AG04450 (cell line): ENCODE results near the gene PTPRR. TPM values are rescaled to one million over a fixed set of nuclear protein-coding genes. Genes with fewer than 3 reads are reported as not detected.

Experiments
- CTCF ChIA-PET: fragments of 300-600, 350-600 bp; formaldehyde crosslinking; extraction: SDS; loops from one replicate; lab custom pipeline; 2022; ENCODE audit warnings: antibody characterized with exemption, inconsistent platforms; lab: Charles Lee
- POLR2A ChIA-PET: fragments of 350-600 bp; formaldehyde crosslinking; extraction: SDS; loops from one replicate; lab custom pipeline; 2021; ENCODE audit warnings: antibody characterized with exemption, inconsistent platforms; lab: Yijun Ruan, JAX
- DNase-seq: peaks from one replicate; pipeline ENCODE4 v3.0.0-alpha.2; 2011; ENCODE audit warnings: low read depth, low spot score
- H3K27ac ChIP-seq: one replicate; pipeline ENCODE4 v1.5.1; 2012; ENCODE audit warnings: low read depth, low read length, control low read depth
- H3K27me3 ChIP-seq: one replicate; pipeline ENCODE4 v1.6.0; 2012; ENCODE audit warnings: low read length; ENCODE audit not compliant: control insufficient read depth, insufficient read depth
- H3K4me3 ChIP-seq: 2 replicates; pipeline ENCODE4 v1.5.1; 2011; ENCODE audit warnings: mild to moderate bottlenecking, low read depth, low read length, control low read depth
- H3K9me3 ChIP-seq: 2 replicates; pipeline ENCODE4 v1.5.1; 2012; ENCODE audit warnings: low read length; ENCODE audit not compliant: control insufficient read depth, insufficient read depth
- polyA plus RNA-seq: library from polyadenylated mRNA; depleted of rRNA; stranded (reverse); fragments of >200 nt; gene quantifications from 2 replicates; pipeline ENCODE4 v1.2.3, GENCODE V29; 2011
- TF ChIP-seq, protein P1 (sequence below): IDR thresholded peaks from 2 replicates; pipeline ENCODE4 v1.5.1; 2011; ENCODE audit warnings: low read depth, low read length, control low read depth, inconsistent platforms

PTPRR gene
- polyA plus RNA-seq, 1 experiment = 0.07 TPM

DNA sequence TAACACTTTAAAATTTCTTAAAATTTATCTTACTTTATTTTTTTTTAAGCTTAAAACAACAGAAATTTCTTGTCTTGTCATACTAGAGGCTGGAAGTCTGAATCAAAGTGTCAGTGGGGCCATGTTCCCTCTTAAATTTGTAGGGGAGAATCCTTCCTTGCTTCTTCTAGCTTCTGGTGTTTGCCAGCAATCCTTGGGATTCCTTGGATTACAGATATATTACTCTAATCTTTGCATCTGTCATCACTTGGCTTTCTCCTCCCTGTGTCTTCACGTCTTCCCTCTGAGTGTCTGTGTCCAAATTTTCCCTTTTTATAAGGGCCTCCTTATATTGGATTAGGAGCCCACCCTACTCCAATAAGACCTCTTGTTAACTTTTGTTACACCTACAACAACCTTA is 147.7 kb downstream of the PTPRR start:
- Histone ChIP-seq H3K4me3 (no peak overlapping the region), H3K27me3 (no peaks in the 10 kb centered on the region), H3K9me3 (no peaks in the 10 kb centered on the region), H3K27ac (no peak overlapping the region)
- TF ChIP-seq, protein P1, sequence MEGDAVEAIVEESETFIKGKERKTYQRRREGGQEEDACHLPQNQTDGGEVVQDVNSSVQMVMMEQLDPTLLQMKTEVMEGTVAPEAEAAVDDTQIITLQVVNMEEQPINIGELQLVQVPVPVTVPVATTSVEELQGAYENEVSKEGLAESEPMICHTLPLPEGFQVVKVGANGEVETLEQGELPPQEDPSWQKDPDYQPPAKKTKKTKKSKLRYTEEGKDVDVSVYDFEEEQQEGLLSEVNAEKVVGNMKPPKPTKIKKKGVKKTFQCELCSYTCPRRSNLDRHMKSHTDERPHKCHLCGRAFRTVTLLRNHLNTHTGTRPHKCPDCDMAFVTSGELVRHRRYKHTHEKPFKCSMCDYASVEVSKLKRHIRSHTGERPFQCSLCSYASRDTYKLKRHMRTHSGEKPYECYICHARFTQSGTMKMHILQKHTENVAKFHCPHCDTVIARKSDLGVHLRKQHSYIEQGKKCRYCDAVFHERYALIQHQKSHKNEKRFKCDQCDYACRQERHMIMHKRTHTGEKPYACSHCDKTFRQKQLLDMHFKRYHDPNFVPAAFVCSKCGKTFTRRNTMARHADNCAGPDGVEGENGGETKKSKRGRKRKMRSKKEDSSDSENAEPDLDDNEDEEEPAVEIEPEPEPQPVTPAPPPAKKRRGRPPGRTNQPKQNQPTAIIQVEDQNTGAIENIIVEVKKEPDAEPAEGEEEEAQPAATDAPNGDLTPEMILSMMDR = no peak
- POLR2A ChIA-PET = no interaction called here
- CTCF ChIA-PET = no interaction called here
- no peak for DNase-seq

DNA sequence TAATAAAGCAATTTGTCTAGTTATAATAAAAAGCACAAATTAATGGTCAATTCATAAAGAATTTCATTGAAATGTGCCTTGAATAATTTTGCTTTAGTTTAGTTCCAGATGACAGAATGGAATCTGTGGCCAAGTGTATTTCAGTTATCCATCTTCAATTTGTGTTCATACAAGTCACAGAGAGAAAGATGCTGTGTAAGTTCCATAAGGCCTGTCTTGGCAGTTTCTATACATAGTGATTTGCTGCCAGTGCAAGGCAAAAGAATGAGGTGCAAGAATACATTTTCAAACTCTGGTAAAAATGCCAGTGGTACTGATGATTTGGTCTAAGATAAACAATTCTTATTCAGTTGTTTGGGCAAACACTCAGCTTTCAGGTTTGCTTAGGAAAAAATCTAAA is 149.0 kb downstream of the PTPRR start:
- Histone ChIP-seq H3K27me3 (no peaks in the 10 kb centered on the region), H3K9me3 (no peaks in the 10 kb centered on the region), H3K27ac (no peak overlapping the region), H3K4me3 (no peak overlapping the region)
- CTCF ChIA-PET = no interaction called here
- TF ChIP-seq, protein P1 = no peak
- DNase-seq = no peak
- POLR2A ChIA-PET = no interaction called here

- Histone ChIP-seq H3K9me3 (no peaks in the 10 kb centered on the region), H3K4me3 (no peak overlapping the region), H3K27ac (no peak overlapping the region), H3K27me3 (no peaks in the 10 kb centered on the region)
- DNase-seq = no peak
- ChIA-PET CTCF (no interaction called here), POLR2A (no interaction called here)
- TF ChIP-seq, protein P1 = no peak
Measured at GRCh38 chr12:70763666-70764065, 156.9 kb downstream of the PTPRR start.

- ChIA-PET POLR2A (no interaction called here), CTCF (interaction anchor here (1.6 kb wide), 1 partner anchor 28 kb away, joined by 4 read pairs; no protein-coding TSS in a partner anchor)
- no peak overlapping the region for H3K27ac ChIP-seq
- no peak overlapping the region for H3K4me3 ChIP-seq
- no peak for DNase-seq
- TF ChIP-seq, protein P1 = no peak
- no peaks in the 10 kb centered on the region for H3K9me3 ChIP-seq
- H3K27me3 ChIP-seq = no peaks in the 10 kb centered on the region
Measured at GRCh38 chr12:70762000-70762399, 158.5 kb downstream of the PTPRR start.

DNA sequence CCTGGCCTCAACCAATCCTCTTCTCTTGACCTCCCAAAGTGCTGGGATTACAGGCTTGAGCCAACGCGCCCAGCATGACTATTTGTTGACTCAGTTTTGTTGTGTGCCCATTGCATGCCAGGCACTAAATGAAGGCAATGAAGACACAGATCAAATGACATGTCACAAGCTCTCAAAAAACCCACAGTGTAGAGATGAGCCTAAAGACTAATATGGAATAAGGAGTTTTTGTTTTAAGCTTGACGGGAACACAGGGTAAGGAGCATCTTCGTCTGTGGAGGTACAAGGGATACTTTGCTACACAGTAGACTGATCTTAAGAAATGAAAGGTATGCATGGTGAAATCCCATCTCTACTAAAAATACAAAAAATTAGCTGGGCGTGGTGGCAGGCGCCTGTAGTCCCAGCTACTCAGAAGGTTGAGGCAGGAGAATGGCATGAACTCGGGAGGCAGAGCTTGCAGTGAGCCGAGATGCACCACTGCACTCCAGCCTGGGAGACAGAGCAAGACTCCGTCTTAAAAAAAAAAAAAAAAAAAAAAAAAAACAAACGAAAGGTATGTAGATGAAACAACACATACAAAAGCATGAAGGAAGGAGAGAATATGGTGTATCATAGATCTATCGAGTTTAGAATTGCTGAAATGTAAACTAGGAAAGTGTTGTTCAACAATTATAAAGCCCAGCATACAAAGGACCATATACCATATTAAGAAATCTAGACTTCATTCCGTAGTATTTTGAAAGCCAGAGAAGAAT is 161.2 kb downstream of the PTPRR start:
- Histone ChIP-seq H3K27ac (no peak overlapping the region), H3K4me3 (no peak overlapping the region), H3K9me3 (no peaks in the 10 kb centered on the region), H3K27me3 (no peaks in the 10 kb centered on the region)
- TF ChIP-seq, protein P1 = no peak
- ChIA-PET POLR2A (no interaction called here), CTCF (no interaction called here)
- DNase-seq = no peak
